ENCODE results near the gene TRMO. TPM values are rescaled to one million over a fixed set of nuclear protein-coding genes. Genes with fewer than 3 reads are reported as not detected.

The TRMO gene
- total and polyA plus RNA-seq, 2 of the 13 experiments (the other 11 are each of a cell fraction or from before 2014, with no cell fraction given) = 8.7 to 18.6 TPM

GRCh38 chr9:97857606-97858392 lies 64.5 kb downstream of the TRMO start:
- BruUV-seq (replicated peaks) = no TSS peak
- ChIA-PET POLR2A (no interaction called here), CTCF (ENCODE audit: low intra/inter-chr PET ratio, low total read pairs) (no interaction called here)
- Histone ChIP-seq H3K4me2 (ENCODE audit: low read depth, low read length) (peak overlapping the region; percentile 24; the same call in 1 of the 2 replicates), H3K27ac (ENCODE audit: extremely low read length, insufficient read depth, low read length) (no peak overlapping the region), H4K20me1 (ENCODE audit: insufficient read depth, low read length) (no peaks in the 10 kb centered on the region), H3K9me3 (ENCODE audit: low read length) (no peaks in the 10 kb centered on the region), H2AFZ (ENCODE audit: low read length) (no peak overlapping the region), H3K36me3 (replicated peaks in 1 of 2; ENCODE audit: control insufficient read depth in 1 of 2, insufficient read depth in 2 of 2, low read length in 2 of 2) (no peaks in the 10 kb centered on the region), H3K27me3 (ENCODE audit: control insufficient read depth in 1 of 2, insufficient read depth in 2 of 2, low read length in 2 of 2) (peaks cover 6 to 43% of the 10 kb centered on the region in 2 experiments; a peak in 4 of 5 replicates), H3K9ac (ENCODE audit: insufficient read depth, low read depth, low read length) (no peak overlapping the region), H3K4me3 (replicated peaks in 1 of 3; ENCODE audit: insufficient read depth in 1 of 3, low read depth in 2 of 3, low read length in 3 of 3) (no peak overlapping the region), H3K4me1 (ENCODE audit: insufficient read depth, low read length) (no peaks in the 10 kb centered on the region; the same call in 1 of the 2 replicates), H3K79me2 (ENCODE audit: insufficient read depth, low read length) (no peaks in the 10 kb centered on the region)
- in situ Hi-C loops (cut with HindIII; ENCODE audit: extremely low pct_ligation_motif_present, low pct_unique_long_range_greater_than_20kb) (no loop called here), intact Hi-C loops (cut with micrococcal nuclease; ENCODE audit: unreplicated experiment) (no loop called here)
- FAIRE-seq = no peak
- no peak for DNase-seq (ENCODE audit: low spot score)
- ATAC-seq = peak; percentile 18; the same call in 2 of the 3 replicates
- WGBS (ENCODE audit: low lambda C conversion rate) = 31% methylated on average over 28 of the region's 54 CpGs
- TF ChIP-seq KLF13 (CRISPR knock-in tag; IDR thresholded peaks at IDR 0.05) (no peak), THAP8 (CRISPR knock-in tag; IDR thresholded peaks at IDR 0.05; ENCODE audit: borderline replicate concordance) (no peak), XRCC5 (optimal IDR thresholded peaks at IDR 0.05; ENCODE audit: low read length) (no peak), JUN (CRISPR knock-in tag; IDR thresholded peaks at IDR 0.05) (no peak), ZNF747 (CRISPR knock-in tag; IDR thresholded peaks at IDR 0.05; ENCODE audit: borderline replicate concordance) (no peak), TCF7L2 (IDR thresholded peaks at IDR 0.05; ENCODE audit: low read depth, low read length) (no peak), GPN1 (CRISPR knock-in tag; IDR thresholded peaks at IDR 0.05; ENCODE audit: borderline replicate concordance) (no peak), ZNF660 (CRISPR knock-in tag; IDR thresholded peaks at IDR 0.05; ENCODE audit: borderline replicate concordance, low read depth) (no peak), ZSCAN22 (CRISPR knock-in tag; IDR thresholded peaks at IDR 0.05) (no peak), RAD21 (CRISPR knock-in tag; IDR thresholded peaks at IDR 0.05) (no peak), ZNF564 (CRISPR knock-in tag; IDR thresholded peaks at IDR 0.05) (no peak), ZFP36L2 (CRISPR knock-in tag; IDR thresholded peaks at IDR 0.05) (no peak), MXI1 (IDR thresholded peaks at IDR 0.05; ENCODE audit: borderline replicate concordance, low read depth, low read length) (no peak), NR2F2 (IDR thresholded peaks at IDR 0.05; ENCODE audit: borderline replicate concordance, low read depth) (no peak)
- TF ChIP-seq, protein P1, sequence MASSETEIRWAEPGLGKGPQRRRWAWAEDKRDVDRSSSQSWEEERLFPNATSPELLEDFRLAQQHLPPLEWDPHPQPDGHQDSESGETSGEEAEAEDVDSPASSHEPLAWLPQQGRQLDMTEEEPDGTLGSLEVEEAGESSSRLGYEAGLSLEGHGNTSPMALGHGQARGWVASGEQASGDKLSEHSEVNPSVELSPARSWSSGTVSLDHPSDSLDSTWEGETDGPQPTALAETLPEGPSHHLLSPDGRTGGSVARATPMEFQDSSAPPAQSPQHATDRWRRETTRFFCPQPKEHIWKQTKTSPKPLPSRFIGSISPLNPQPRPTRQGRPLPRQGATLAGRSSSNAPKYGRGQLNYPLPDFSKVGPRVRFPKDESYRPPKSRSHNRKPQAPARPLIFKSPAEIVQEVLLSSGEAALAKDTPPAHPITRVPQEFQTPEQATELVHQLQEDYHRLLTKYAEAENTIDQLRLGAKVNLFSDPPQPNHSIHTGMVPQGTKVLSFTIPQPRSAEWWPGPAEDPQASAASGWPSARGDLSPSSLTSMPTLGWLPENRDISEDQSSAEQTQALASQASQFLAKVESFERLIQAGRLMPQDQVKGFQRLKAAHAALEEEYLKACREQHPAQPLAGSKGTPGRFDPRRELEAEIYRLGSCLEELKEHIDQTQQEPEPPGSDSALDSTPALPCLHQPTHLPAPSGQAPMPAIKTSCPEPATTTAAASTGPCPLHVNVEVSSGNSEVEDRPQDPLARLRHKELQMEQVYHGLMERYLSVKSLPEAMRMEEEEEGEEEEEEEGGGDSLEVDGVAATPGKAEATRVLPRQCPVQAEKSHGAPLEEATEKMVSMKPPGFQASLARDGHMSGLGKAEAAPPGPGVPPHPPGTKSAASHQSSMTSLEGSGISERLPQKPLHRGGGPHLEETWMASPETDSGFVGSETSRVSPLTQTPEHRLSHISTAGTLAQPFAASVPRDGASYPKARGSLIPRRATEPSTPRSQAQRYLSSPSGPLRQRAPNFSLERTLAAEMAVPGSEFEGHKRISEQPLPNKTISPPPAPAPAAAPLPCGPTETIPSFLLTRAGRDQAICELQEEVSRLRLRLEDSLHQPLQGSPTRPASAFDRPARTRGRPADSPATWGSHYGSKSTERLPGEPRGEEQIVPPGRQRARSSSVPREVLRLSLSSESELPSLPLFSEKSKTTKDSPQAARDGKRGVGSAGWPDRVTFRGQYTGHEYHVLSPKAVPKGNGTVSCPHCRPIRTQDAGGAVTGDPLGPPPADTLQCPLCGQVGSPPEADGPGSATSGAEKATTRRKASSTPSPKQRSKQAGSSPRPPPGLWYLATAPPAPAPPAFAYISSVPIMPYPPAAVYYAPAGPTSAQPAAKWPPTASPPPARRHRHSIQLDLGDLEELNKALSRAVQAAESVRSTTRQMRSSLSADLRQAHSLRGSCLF (CRISPR knock-in tag; IDR thresholded peaks at IDR 0.05; ENCODE audit: borderline replicate concordance) = no peak
- TF ChIP-seq, protein P2, sequence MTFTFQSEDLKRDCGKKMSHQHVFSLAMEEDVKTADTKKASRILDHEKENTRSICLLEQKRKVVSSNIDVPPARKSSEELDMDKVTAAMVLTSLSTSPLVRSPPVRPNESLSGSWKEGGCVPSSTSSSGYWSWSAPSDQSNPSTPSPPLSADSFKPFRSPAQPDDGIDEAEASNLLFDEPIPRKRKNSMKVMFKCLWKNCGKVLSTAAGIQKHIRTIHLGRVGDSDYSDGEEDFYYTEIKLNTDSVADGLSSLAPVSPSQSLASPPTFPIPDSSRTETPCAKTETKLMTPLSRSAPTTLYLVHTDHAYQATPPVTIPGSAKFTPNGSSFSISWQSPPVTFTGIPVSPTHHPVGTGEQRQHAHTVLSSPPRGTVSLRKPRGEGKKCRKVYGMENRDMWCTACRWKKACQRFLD (CRISPR knock-in tag; IDR thresholded peaks at IDR 0.05; ENCODE audit: borderline replicate concordance) = no peak
